Keratinocyte (primary cell): ENCODE measurements around the gene B4GALT3.
A peak's percentile ranks its signal among the peaks of the same experiment; 100 is the strongest.

Experiments
- EZH2 ChIP-seq: IDR thresholded peaks from one replicate; pipeline ENCODE4 v1.6.1; 2012; ENCODE audit warnings: inconsistent platforms, mild to moderate bottlenecking, low read length, moderate library complexity
- TF ChIP-seq, protein P1 (sequence below), 3 experiments: IDR thresholded peaks in 1 of 3; conservative IDR thresholded peaks in 1 of 3; optimal IDR thresholded peaks in 1 of 3; 2 replicates in 2 of 3; 3 replicates in 1 of 3; pipeline versions ENCODE3 to v1.5.1; 2011; ENCODE audit warnings: low read length in 3 of 3, mild to moderate bottlenecking in 3 of 3, moderate library complexity in 2 of 3, control low read depth in 1 of 3, inconsistent platforms in 1 of 3; ENCODE audit not compliant: insufficient read depth in 2 of 3; ENCODE audit errors: extremely low read depth in 1 of 3

DNA sequence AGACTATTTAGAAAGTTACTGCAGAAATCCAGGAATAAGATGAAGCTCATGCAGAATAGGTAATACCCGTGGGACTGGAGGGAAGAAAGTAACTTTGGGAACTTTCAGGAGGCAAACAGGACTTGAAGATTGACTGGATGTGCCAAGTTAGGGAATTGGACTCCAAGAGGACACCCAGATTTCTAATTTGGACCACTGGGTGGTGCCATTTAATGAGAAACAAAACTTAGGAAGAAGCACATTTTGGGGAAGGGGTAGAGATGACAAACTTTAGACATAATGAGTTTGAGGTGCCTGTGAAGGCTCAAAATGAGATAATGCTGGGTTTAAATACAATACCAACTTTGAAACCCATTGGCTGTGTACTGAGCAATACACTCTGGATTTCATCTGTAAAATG is 3.3 kb upstream of the B4GALT3 start:
- TF ChIP-seq, protein P1, sequence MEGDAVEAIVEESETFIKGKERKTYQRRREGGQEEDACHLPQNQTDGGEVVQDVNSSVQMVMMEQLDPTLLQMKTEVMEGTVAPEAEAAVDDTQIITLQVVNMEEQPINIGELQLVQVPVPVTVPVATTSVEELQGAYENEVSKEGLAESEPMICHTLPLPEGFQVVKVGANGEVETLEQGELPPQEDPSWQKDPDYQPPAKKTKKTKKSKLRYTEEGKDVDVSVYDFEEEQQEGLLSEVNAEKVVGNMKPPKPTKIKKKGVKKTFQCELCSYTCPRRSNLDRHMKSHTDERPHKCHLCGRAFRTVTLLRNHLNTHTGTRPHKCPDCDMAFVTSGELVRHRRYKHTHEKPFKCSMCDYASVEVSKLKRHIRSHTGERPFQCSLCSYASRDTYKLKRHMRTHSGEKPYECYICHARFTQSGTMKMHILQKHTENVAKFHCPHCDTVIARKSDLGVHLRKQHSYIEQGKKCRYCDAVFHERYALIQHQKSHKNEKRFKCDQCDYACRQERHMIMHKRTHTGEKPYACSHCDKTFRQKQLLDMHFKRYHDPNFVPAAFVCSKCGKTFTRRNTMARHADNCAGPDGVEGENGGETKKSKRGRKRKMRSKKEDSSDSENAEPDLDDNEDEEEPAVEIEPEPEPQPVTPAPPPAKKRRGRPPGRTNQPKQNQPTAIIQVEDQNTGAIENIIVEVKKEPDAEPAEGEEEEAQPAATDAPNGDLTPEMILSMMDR (optimal IDR thresholded peaks at IDR 0.05 in 1 of 3, IDR thresholded peaks at IDR 0.05 in 1 of 3, conservative IDR thresholded peaks at IDR 0.05 in 1 of 3; ENCODE audit: extremely low read depth in 1 of 3, insufficient read depth in 2 of 3, low read length in 3 of 3): peak; percentile 19 to 42 (median 35)
- TF ChIP-seq EZH2: no peak
